Keratinocyte (primary cell): Measurements from ENCODE around the gene C11orf24. TPM values are rescaled to one million over a fixed set of nuclear protein-coding genes. Genes with fewer than 3 reads are reported as not detected.

ENCODE experiments used
- DNase-seq: peaks from one replicate; pipeline ENCODE4 v3.0.0-alpha.2; 2011; ENCODE audit warnings: low read depth, missing footprints, low spot score
- FAIRE-seq: peaks from 2 replicates; lab custom pipeline; 2011; peaks lifted over from hg19 to GRCh38; lab: Jason Lieb, UNC
- H2AFZ ChIP-seq: 2 replicates; pipeline ENCODE4 v1.6.0; 2012; ENCODE audit warnings: low read length, control low read depth, inconsistent platforms; ENCODE audit not compliant: control insufficient read depth
- H3K27ac ChIP-seq: 2 replicates; pipeline ENCODE4 v1.5.1; 2011; ENCODE audit warnings: low read length; ENCODE audit not compliant: control insufficient read depth, insufficient read depth
- H3K27me3 ChIP-seq: 3 replicates; pipeline ENCODE4 v1.6.0; 2011; ENCODE audit warnings: low read length; ENCODE audit not compliant: control insufficient read depth, insufficient read depth; ENCODE audit errors: extremely low read depth
- H3K36me3 ChIP-seq, 2 experiments: 2 replicates in 1 of 2; 3 replicates in 1 of 2; pipeline ENCODE4 v1.5.1; 2011; ENCODE audit warnings: low read length in 2 of 2, mild to moderate bottlenecking in 1 of 2; ENCODE audit not compliant: control insufficient read depth in 2 of 2, insufficient read depth in 2 of 2; ENCODE audit errors: extremely low read depth in 1 of 2
- H3K4me1 ChIP-seq: 3 replicates; pipeline ENCODE4 v1.5.1; 2011; ENCODE audit warnings: low read length; ENCODE audit not compliant: control insufficient read depth, insufficient read depth; ENCODE audit errors: extremely low read depth
- H3K4me2 ChIP-seq: 3 replicates; pipeline ENCODE4 v1.6.0; 2011; ENCODE audit warnings: low read depth, low read length; ENCODE audit not compliant: control insufficient read depth, insufficient read depth; ENCODE audit errors: extremely low read depth
- H3K4me3 ChIP-seq, 3 experiments: fragments of 200-600 bp in 1 of 3; sonication (generic) in 1 of 3; 2 replicates in 2 of 3; 3 replicates in 1 of 3; pipeline ENCODE4 v1.5.1; 2011 to 2016; ENCODE audit warnings: low read length in 3 of 3, mild to moderate bottlenecking in 3 of 3, control low read depth in 2 of 3, inconsistent platforms in 1 of 3, low read depth in 1 of 3, mixed read lengths in 1 of 3, mixed run types in 1 of 3, moderate library complexity in 1 of 3; ENCODE audit not compliant: control insufficient read depth in 2 of 3, insufficient read depth in 2 of 3; ENCODE audit errors: extremely low read depth in 1 of 3
- H3K79me2 ChIP-seq: 2 replicates; pipeline ENCODE4 v1.6.0; 2012; ENCODE audit warnings: low read length; ENCODE audit not compliant: control insufficient read depth, insufficient read depth
- H3K9ac ChIP-seq: 3 replicates; pipeline ENCODE4 v1.6.0; 2011; ENCODE audit warnings: low read length; ENCODE audit not compliant: control insufficient read depth, insufficient read depth; ENCODE audit errors: extremely low read depth
- H3K9me1 ChIP-seq: 3 replicates; pipeline ENCODE4 v1.6.0; 2011; ENCODE audit warnings: low read length; ENCODE audit not compliant: control insufficient read depth, insufficient read depth; ENCODE audit errors: extremely low read depth
- H3K9me3 ChIP-seq: 2 replicates; pipeline ENCODE4 v1.5.1; 2012; ENCODE audit warnings: low read depth, low read length; ENCODE audit not compliant: control insufficient read depth
- H4K20me1 ChIP-seq: 3 replicates; pipeline ENCODE4 v1.6.0; 2011; ENCODE audit warnings: low read length; ENCODE audit not compliant: control insufficient read depth, insufficient read depth; ENCODE audit errors: extremely low read depth
- EZH2 ChIP-seq: IDR thresholded peaks from one replicate; pipeline ENCODE4 v1.6.1; 2012; ENCODE audit warnings: inconsistent platforms, mild to moderate bottlenecking, low read length, moderate library complexity
- dilution Hi-C: fragments of 300-500 bp; cut with MboI; formaldehyde crosslinking; loops from one replicate; pipeline ENCODE4 v1.7.0; 2020; ENCODE audit warnings: low sequenced_read_pairs; ENCODE audit not compliant: extremely low pct_ligation_motif_present
- polyA plus RNA-seq, 5 experiments: library from polyadenylated mRNA; depleted of rRNA in 3 of 5; stranded (reverse) in 3 of 5; stranded (forward) in 1 of 5; unstranded in 1 of 5; fragments of >200 nt; gene quantifications; 1 replicate in 1 of 5; 2 replicates in 3 of 5; 3 replicates in 1 of 5; pipeline versions ENCODE4 v1.2.1 to v1.2.3, GENCODE V29; 2011 to 2012; ENCODE audit warnings: missing spikeins in 2 of 5, low read depth in 1 of 5, low replicate concordance in 1 of 5
- TF ChIP-seq, protein P1 (sequence below), 3 experiments: IDR thresholded peaks in 1 of 3; conservative IDR thresholded peaks in 1 of 3; optimal IDR thresholded peaks in 1 of 3; 2 replicates in 2 of 3; 3 replicates in 1 of 3; pipeline versions ENCODE3 to v1.5.1; 2011; ENCODE audit warnings: low read length in 3 of 3, mild to moderate bottlenecking in 3 of 3, moderate library complexity in 2 of 3, control low read depth in 1 of 3, inconsistent platforms in 1 of 3; ENCODE audit not compliant: insufficient read depth in 2 of 3; ENCODE audit errors: extremely low read depth in 1 of 3

Gene C11orf24
- polyA plus RNA-seq, 1 donor (not counting 4 experiments of a cell fraction or from before 2014, with no cell fraction given): 28.4 TPM

DNA sequence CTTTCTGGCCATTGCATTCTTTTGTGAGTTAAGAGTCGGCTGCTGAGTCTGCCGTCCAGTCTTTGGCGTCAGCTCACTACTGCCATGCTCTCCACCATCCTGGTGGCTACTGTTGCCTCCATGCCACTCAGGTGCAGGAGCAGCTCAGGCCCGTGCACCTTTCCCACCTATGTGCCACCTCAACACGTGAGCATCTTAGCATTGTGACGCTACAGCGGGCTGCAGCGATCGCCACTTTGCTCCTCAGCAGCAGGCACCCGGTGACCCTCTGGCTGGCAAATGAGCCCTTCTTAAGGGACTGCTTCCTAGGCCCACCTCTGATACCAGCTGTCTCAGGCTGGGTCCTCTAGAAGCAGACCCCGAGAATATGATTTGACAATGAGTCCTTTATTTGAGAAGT, 47.2 kb downstream of the C11orf24 start:
- H3K4me3 ChIP-seq: no peak overlapping the region
- no peak for FAIRE-seq
- H4K20me1 ChIP-seq: no peaks in the 10 kb centered on the region
- DNase-seq: no peak
- dilution Hi-C loops: no loop called here
- no peaks in the 10 kb centered on the region for H3K27me3 ChIP-seq
- H3K4me2 ChIP-seq: no peak overlapping the region
- H3K27ac ChIP-seq: no peak overlapping the region
- H3K4me1 ChIP-seq: no peaks in the 10 kb centered on the region
- H3K9me1 ChIP-seq: no peaks in the 10 kb centered on the region
- no peaks in the 10 kb centered on the region for H3K36me3 ChIP-seq
- no peak overlapping the region for H3K9ac ChIP-seq
- H2AFZ ChIP-seq: no peak overlapping the region
- H3K9me3 ChIP-seq: peaks cover 4% of the 10 kb centered on the region
- no peak for TF ChIP-seq EZH2
- TF ChIP-seq, protein P1, sequence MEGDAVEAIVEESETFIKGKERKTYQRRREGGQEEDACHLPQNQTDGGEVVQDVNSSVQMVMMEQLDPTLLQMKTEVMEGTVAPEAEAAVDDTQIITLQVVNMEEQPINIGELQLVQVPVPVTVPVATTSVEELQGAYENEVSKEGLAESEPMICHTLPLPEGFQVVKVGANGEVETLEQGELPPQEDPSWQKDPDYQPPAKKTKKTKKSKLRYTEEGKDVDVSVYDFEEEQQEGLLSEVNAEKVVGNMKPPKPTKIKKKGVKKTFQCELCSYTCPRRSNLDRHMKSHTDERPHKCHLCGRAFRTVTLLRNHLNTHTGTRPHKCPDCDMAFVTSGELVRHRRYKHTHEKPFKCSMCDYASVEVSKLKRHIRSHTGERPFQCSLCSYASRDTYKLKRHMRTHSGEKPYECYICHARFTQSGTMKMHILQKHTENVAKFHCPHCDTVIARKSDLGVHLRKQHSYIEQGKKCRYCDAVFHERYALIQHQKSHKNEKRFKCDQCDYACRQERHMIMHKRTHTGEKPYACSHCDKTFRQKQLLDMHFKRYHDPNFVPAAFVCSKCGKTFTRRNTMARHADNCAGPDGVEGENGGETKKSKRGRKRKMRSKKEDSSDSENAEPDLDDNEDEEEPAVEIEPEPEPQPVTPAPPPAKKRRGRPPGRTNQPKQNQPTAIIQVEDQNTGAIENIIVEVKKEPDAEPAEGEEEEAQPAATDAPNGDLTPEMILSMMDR (optimal IDR thresholded peaks at IDR 0.05 in 1 of 3, IDR thresholded peaks at IDR 0.05 in 1 of 3, conservative IDR thresholded peaks at IDR 0.05 in 1 of 3; ENCODE audit: extremely low read depth in 1 of 3, insufficient read depth in 2 of 3, low read length in 3 of 3): no peak
- no peaks in the 10 kb centered on the region for H3K79me2 ChIP-seq

- FAIRE-seq: no peak
- H3K9me1 ChIP-seq: no peaks in the 10 kb centered on the region
- H3K4me1 ChIP-seq: no peaks in the 10 kb centered on the region
- H3K79me2 ChIP-seq: no peaks in the 10 kb centered on the region
- no peak overlapping the region for H3K4me3 ChIP-seq
- no peak overlapping the region for H3K9ac ChIP-seq
- no peak for DNase-seq
- H3K4me2 ChIP-seq: no peak overlapping the region
- no peaks in the 10 kb centered on the region for H3K36me3 ChIP-seq
- no peak overlapping the region for H2AFZ ChIP-seq
- H4K20me1 ChIP-seq: no peaks in the 10 kb centered on the region
- no peaks in the 10 kb centered on the region for H3K9me3 ChIP-seq
- TF ChIP-seq, protein P1 (optimal IDR thresholded peaks at IDR 0.05 in 1 of 3, IDR thresholded peaks at IDR 0.05 in 1 of 3, conservative IDR thresholded peaks at IDR 0.05 in 1 of 3; ENCODE audit: extremely low read depth in 1 of 3, insufficient read depth in 2 of 3, low read length in 3 of 3): no peak
- TF ChIP-seq EZH2: no peak
- dilution Hi-C loops: no loop called here
- no peak overlapping the region for H3K27ac ChIP-seq
- H3K27me3 ChIP-seq: peaks cover 2% of the 10 kb centered on the region
These were observed 48.5 kb downstream of the C11orf24 start for GRCh38 chr11:68223275-68223674.
